ENCODE results near the gene LEF1.

LEF1 gene

DNA sequence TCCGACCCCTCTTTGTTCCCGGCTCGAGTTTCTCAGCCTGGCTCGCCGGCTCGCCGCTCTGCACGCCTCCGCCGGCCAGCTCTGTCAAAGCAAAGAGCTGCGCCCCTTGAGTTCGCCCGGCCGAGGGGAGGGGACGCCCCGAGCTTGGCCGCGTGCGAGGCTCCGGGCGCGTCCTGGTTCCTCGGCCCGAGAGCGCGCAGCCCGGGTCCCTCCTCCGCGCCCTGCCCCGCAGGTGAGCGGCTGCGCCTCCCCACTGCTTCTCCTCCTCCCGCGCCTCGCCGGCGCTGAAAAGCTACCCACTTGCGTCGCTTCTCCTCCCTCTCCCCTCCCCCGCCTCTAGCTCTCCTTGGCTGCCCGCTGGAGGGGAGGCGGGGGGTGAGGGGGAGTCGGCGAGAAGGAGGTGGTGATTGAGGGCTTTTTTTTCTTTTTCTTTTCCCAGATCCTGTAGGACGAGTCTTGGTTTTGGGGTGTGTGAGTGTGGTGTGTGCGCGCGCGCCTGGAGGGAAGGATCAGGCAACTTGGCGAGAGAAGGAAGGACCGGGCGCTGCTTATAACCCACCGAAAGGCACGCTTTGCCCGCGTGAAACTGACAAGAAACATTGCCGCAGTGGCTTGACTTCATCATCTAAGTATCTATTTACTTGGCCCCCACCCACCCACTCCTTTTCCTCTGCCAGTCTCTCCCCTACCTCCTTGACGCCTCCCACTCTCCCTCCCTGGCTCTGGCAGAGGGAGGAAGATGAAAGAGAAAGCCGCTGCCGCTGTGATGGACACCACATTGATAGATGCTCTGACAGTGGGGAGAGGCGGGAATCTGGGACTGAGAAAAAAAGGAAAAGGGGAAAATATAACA, at the start of gene LEF1:
Gene LEF1 (minus strand): TSS at position 262 of the 853 bp plus-strand sequence. CDS start 1,165 bp downstream, outside the sequence.
- H3K9me3 ChIP-seq (ENCODE audit: low read length) = peaks cover 4% of the 10 kb centered on the region
- H3K27ac ChIP-seq (ENCODE audit: low read depth, low read length) = no peak within 1 kb of the TSS
- no peaks in the 10 kb centered on the region for H3K36me3 ChIP-seq (ENCODE audit: insufficient read depth, low read length)
- peaks cover 67 to 97% of the 10 kb centered on the region in 2 donors for H3K27me3 ChIP-seq (ENCODE audit: control insufficient read depth in 1 of 2, insufficient read depth in 2 of 2, low read length in 2 of 2)
- peak within 1 kb of the TSS; percentile 66 to 73 for H3K4me3 ChIP-seq (ENCODE audit: low read depth in 1 of 2, low read length in 2 of 2)
- peaks cover 36% of the 10 kb centered on the region for H3K4me1 ChIP-seq (ENCODE audit: insufficient read depth, low read length)
- no peak within 1 kb of the TSS for H3K9ac ChIP-seq (ENCODE audit: low read length)

DNA sequence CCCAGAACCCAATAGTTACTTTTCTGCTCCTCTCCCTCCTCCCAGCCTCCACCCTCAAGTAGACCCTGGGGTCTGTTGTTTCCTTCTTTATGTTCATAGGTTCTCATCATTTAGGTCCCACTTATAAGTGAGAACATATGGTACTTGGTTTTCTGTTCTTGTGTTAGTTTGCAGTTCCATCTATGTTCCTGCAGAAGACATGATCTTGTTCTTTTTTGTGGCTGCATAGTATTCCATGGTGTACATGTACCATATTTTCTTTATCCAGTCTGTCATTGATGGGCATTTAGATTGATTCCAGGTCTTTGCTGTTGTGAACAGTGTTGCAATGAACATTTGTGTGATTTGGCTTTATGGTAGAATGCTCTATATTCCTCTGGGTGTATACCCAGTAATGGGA, 47.8 kb upstream of the LEF1 start:
- H3K9me3 ChIP-seq (ENCODE audit: low read length) = no peaks in the 10 kb centered on the region
- H3K27ac ChIP-seq (ENCODE audit: low read depth, low read length) = no peak overlapping the region
- H3K4me1 ChIP-seq (ENCODE audit: insufficient read depth, low read length) = no peaks in the 10 kb centered on the region
- no peaks in the 10 kb centered on the region for H3K36me3 ChIP-seq (ENCODE audit: insufficient read depth, low read length)
- no peak overlapping the region for H3K9ac ChIP-seq (ENCODE audit: low read length)
- no peak overlapping the region for H3K4me3 ChIP-seq (ENCODE audit: low read depth in 1 of 2, low read length in 2 of 2)
- H3K27me3 ChIP-seq (ENCODE audit: control insufficient read depth in 1 of 2, insufficient read depth in 2 of 2, low read length in 2 of 2) = no peaks in the 10 kb centered on the region

DNA sequence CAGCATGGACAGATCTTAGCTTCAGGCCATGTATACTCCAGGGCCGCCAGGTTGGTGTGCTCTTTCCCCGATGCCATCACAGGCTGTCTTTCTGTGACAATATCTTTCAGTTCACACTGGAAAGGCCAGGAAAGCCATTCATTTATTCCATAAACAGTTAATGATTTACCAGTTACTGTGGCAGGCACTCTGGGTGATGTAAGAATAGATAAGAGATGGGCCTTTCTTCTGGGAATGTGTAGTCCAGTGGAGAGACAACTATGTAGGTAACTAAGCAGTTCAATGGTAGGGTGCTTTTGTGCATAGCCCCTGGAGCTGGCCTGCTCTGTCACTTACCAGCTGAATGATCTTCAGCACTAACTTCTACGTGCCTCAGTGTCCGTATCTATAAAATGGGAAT, 46.3 kb upstream of the LEF1 start:
- H3K36me3 ChIP-seq (ENCODE audit: insufficient read depth, low read length) = no peaks in the 10 kb centered on the region
- no peaks in the 10 kb centered on the region for H3K27me3 ChIP-seq (ENCODE audit: control insufficient read depth in 1 of 2, insufficient read depth in 2 of 2, low read length in 2 of 2)
- H3K9me3 ChIP-seq (ENCODE audit: low read length) = no peaks in the 10 kb centered on the region
- H3K4me1 ChIP-seq (ENCODE audit: insufficient read depth, low read length) = no peaks in the 10 kb centered on the region
- no peak overlapping the region for H3K9ac ChIP-seq (ENCODE audit: low read length)
- H3K27ac ChIP-seq (ENCODE audit: low read depth, low read length) = no peak overlapping the region
- no peak overlapping the region for H3K4me3 ChIP-seq (ENCODE audit: low read depth in 1 of 2, low read length in 2 of 2)

DNA sequence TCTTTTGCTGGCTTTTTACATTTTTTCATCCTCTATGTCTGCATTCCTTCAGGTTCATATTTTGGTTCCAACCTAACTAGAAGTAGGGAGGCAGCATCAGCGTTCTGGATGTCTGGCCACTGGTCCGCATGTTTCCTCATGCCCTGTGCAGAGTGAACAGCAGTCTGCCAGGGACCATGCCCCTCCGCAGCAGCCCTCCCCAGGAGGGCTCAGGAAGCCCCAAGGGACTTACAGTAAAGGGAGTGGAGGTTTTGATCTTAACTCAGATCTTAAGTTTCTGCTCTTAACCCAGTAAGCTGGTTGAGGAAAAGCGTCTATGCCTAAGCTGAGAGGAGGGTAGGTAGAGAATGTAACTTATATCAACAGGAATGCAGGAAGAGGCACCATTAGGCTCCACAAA, 45.0 kb upstream of the LEF1 start:
- no peak overlapping the region for H3K9ac ChIP-seq (ENCODE audit: low read length)
- H3K27me3 ChIP-seq (ENCODE audit: control insufficient read depth in 1 of 2, insufficient read depth in 2 of 2, low read length in 2 of 2) = no peaks in the 10 kb centered on the region
- H3K4me1 ChIP-seq (ENCODE audit: insufficient read depth, low read length) = no peaks in the 10 kb centered on the region
- H3K9me3 ChIP-seq (ENCODE audit: low read length) = no peaks in the 10 kb centered on the region
- H3K36me3 ChIP-seq (ENCODE audit: insufficient read depth, low read length) = no peaks in the 10 kb centered on the region
- no peak overlapping the region for H3K27ac ChIP-seq (ENCODE audit: low read depth, low read length)
- H3K4me3 ChIP-seq (ENCODE audit: low read depth in 1 of 2, low read length in 2 of 2) = no peak overlapping the region

DNA sequence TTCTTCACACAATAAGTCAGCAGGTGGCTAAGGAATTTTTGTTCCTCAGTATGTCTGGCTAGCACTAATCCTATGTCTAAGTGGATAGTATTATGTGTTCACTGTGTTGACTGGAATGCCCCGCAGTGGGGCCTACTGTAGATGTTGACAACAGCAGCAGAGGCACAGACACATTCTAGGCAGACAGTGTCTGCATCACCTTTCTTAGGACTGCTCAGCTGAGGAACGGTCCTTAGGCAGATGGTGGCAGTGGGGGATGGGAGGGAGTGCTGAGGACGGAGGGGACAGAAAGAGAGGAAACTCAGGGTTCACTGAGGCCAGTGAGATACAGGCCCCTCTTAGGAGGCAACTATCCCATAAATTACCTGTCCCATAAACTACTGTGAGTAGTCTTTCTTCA, 44.6 kb upstream of the LEF1 start:
- Histone ChIP-seq H3K4me3 (ENCODE audit: low read depth in 1 of 2, low read length in 2 of 2) (no peak overlapping the region), H3K27ac (ENCODE audit: low read depth, low read length) (no peak overlapping the region), H3K36me3 (ENCODE audit: insufficient read depth, low read length) (no peaks in the 10 kb centered on the region), H3K4me1 (ENCODE audit: insufficient read depth, low read length) (no peaks in the 10 kb centered on the region), H3K9ac (ENCODE audit: low read length) (no peak overlapping the region), H3K27me3 (ENCODE audit: control insufficient read depth in 1 of 2, insufficient read depth in 2 of 2, low read length in 2 of 2) (no peaks in the 10 kb centered on the region), H3K9me3 (ENCODE audit: low read length) (no peaks in the 10 kb centered on the region)

DNA sequence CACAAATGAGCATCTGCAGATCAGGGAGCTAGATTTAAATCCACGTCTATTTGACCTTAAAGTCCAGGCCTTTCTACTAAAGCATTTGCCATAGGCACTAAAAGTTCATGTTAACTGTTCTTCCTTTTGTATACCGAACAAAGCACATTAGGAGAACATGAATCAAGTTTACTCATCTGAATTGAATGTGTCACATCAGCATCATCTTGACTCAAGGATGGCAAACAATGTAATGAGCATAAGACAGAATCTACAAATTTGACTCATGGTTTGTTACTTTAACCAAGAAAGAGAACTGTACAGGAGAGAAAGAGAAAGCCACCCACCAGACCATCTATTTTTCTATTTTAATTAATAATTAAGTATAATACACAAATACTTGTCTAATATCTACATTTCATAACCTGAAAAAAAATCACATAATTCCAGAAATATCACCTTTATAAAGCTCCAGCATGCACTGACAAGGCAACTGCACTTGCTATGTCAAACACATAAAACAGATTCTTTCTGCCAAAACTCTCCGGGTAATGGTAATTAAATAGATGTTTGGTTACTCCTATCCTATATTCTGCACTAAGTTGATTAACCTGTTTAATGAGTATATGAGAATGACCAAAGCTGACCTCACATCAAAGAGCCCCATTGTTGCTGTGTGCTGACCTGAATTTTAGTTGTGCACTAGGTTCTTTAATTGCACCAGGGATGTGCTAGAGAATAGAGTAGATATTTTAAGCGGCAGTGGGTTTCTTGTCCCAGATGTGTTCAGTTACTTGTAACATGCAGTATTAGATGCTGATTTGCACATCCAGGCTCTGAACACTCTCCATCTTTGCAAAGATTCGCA, 42.5 kb upstream of the LEF1 start:
- no peaks in the 10 kb centered on the region for H3K4me1 ChIP-seq (ENCODE audit: insufficient read depth, low read length)
- no peaks in the 10 kb centered on the region for H3K36me3 ChIP-seq (ENCODE audit: insufficient read depth, low read length)
- no peaks in the 10 kb centered on the region for H3K27me3 ChIP-seq (ENCODE audit: control insufficient read depth in 1 of 2, insufficient read depth in 2 of 2, low read length in 2 of 2)
- no peak overlapping the region for H3K9ac ChIP-seq (ENCODE audit: low read length)
- no peaks in the 10 kb centered on the region for H3K9me3 ChIP-seq (ENCODE audit: low read length)
- H3K4me3 ChIP-seq (ENCODE audit: low read depth in 1 of 2, low read length in 2 of 2) = no peak overlapping the region
- H3K27ac ChIP-seq (ENCODE audit: low read depth, low read length) = no peak overlapping the region

DNA sequence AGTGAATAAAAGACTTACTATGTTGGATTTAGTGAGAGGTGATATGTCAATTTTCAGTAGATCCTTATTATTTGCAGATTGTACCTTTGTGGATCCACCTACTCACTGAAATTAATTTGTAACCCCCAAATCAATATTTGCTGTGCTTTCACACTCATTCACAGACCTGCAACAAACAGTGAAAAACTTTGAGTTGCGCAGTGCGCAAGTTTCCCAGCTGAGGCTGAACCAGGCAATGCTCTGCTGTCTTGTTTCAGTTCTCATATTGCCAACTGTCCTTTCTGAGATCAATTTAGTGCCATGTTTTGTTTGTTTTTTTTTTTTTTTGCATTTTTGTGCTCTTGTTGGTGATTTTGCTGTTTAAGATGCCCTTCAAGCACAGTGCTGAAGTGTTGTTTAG, 40.8 kb upstream of the LEF1 start:
- Histone ChIP-seq H3K27ac (ENCODE audit: low read depth, low read length) (no peak overlapping the region), H3K9ac (ENCODE audit: low read length) (no peak overlapping the region), H3K9me3 (ENCODE audit: low read length) (no peaks in the 10 kb centered on the region), H3K36me3 (ENCODE audit: insufficient read depth, low read length) (no peaks in the 10 kb centered on the region), H3K4me1 (ENCODE audit: insufficient read depth, low read length) (no peaks in the 10 kb centered on the region), H3K27me3 (ENCODE audit: control insufficient read depth in 1 of 2, insufficient read depth in 2 of 2, low read length in 2 of 2) (no peaks in the 10 kb centered on the region), H3K4me3 (ENCODE audit: low read depth in 1 of 2, low read length in 2 of 2) (no peak overlapping the region)

DNA sequence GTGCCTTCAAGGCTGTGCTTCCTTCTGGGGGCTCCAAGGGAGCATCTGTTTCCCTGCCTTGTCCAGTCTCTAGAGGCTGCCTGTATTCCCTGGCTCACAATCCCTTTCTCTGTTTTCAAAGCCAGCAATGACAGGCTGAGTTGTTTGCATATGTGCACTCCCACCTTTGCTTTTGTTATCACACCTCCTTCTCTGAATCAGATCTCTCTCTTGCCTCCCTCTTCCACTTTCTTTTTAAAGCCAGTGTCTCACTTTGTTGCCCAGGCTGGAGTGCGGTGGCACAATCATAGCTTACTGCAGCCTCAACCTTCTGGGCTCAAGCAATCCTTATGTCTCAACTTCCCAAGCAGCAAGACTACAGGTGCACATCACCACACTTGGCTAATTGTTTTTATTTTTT, 37.1 kb upstream of the LEF1 start:
- no peaks in the 10 kb centered on the region for H3K4me1 ChIP-seq (ENCODE audit: insufficient read depth, low read length)
- no peaks in the 10 kb centered on the region for H3K27me3 ChIP-seq (ENCODE audit: control insufficient read depth in 1 of 2, insufficient read depth in 2 of 2, low read length in 2 of 2)
- no peak overlapping the region for H3K27ac ChIP-seq (ENCODE audit: low read depth, low read length)
- no peaks in the 10 kb centered on the region for H3K9me3 ChIP-seq (ENCODE audit: low read length)
- no peak overlapping the region for H3K4me3 ChIP-seq (ENCODE audit: low read depth in 1 of 2, low read length in 2 of 2)
- H3K9ac ChIP-seq (ENCODE audit: low read length) = no peak overlapping the region
- no peaks in the 10 kb centered on the region for H3K36me3 ChIP-seq (ENCODE audit: insufficient read depth, low read length)

DNA sequence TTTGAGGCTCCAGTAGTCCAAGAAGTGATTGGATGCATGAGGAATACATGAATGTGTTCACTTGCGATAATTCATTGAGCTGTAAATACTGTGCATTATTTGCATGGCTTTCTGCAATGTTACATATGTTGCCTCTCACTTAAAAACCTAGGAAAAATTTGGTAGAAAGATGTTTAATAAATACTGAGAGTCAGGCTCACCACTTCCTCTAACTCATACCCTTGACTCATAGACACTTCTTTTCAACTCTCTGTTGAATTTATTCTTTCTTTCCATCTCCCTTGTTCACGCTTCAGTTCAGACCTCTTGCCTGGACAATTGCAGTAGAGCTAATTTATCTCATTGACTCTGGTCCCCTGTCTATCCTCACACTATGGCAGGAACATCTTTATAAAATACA, 35.8 kb upstream of the LEF1 start:
- no peaks in the 10 kb centered on the region for H3K36me3 ChIP-seq (ENCODE audit: insufficient read depth, low read length)
- no peaks in the 10 kb centered on the region for H3K9me3 ChIP-seq (ENCODE audit: low read length)
- H3K27me3 ChIP-seq (ENCODE audit: control insufficient read depth in 1 of 2, insufficient read depth in 2 of 2, low read length in 2 of 2) = no peaks in the 10 kb centered on the region
- H3K4me1 ChIP-seq (ENCODE audit: insufficient read depth, low read length) = no peaks in the 10 kb centered on the region
- H3K27ac ChIP-seq (ENCODE audit: low read depth, low read length) = no peak overlapping the region
- H3K9ac ChIP-seq (ENCODE audit: low read length) = no peak overlapping the region
- no peak overlapping the region for H3K4me3 ChIP-seq (ENCODE audit: low read depth in 1 of 2, low read length in 2 of 2)

DNA sequence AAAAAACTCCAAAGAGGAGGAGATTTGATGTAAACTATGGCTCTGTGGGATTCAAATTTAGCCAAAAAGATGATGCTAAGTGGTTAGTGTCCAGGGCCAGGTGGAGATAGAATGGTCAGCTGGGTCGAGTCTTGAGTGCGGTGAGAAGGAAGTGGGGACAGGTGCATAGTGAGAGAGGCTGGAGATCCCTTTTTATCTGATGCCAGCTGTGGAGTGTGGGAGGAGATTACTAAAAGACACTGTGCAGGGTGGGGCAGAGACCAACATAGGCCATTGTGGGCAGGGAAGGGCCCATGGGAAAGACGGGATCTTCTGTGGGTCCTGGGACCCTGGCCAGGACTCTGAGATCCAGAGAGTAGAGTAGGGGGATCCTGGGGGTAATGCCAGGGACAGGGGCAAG, 34.6 kb upstream of the LEF1 start:
- H3K9ac ChIP-seq (ENCODE audit: low read length) = no peak overlapping the region
- H3K9me3 ChIP-seq (ENCODE audit: low read length) = no peaks in the 10 kb centered on the region
- no peaks in the 10 kb centered on the region for H3K4me1 ChIP-seq (ENCODE audit: insufficient read depth, low read length)
- H3K27ac ChIP-seq (ENCODE audit: low read depth, low read length) = no peak overlapping the region
- no peak overlapping the region for H3K4me3 ChIP-seq (ENCODE audit: low read depth in 1 of 2, low read length in 2 of 2)
- H3K36me3 ChIP-seq (ENCODE audit: insufficient read depth, low read length) = no peaks in the 10 kb centered on the region
- no peaks in the 10 kb centered on the region for H3K27me3 ChIP-seq (ENCODE audit: control insufficient read depth in 1 of 2, insufficient read depth in 2 of 2, low read length in 2 of 2)

DNA sequence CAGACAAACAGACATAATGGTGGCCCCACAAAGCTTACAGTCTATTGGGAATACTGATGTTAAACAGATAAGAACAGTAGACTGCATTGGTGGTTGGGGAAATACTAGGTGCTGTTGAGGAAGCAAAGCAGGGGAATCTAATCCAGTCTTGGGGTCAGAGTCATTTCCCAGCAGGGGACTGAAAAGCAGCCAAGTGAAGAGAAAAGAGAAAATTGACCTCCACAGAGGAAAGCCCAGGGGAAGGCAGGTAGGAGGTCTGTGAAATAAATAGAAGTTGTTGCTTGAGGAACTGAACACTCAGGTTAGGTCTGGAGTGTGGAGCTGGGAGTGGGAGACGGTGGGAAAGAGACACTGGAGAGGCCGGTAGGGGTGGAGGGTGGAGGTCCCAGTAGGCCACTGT, 33.0 kb upstream of the LEF1 start:
- H3K9me3 ChIP-seq (ENCODE audit: low read length) = no peaks in the 10 kb centered on the region
- H3K36me3 ChIP-seq (ENCODE audit: insufficient read depth, low read length) = no peaks in the 10 kb centered on the region
- H3K4me3 ChIP-seq (ENCODE audit: low read depth in 1 of 2, low read length in 2 of 2) = no peak overlapping the region
- H3K27ac ChIP-seq (ENCODE audit: low read depth, low read length) = no peak overlapping the region
- no peaks in the 10 kb centered on the region for H3K4me1 ChIP-seq (ENCODE audit: insufficient read depth, low read length)
- no peaks in the 10 kb centered on the region for H3K27me3 ChIP-seq (ENCODE audit: control insufficient read depth in 1 of 2, insufficient read depth in 2 of 2, low read length in 2 of 2)
- H3K9ac ChIP-seq (ENCODE audit: low read length) = no peak overlapping the region

Data from muscle layer of colon (tissue), 2 donors.